ENCODE data around the gene NRG2. TPM values are rescaled to one million over a fixed set of nuclear protein-coding genes. Genes with fewer than 3 reads are reported as not detected.

The NRG2 gene
- total and polyA plus RNA-seq, 2 of the 8 experiments (the other 6 are each of a cell fraction or from before 2014, with no cell fraction given) = 0.27 to 0.54 TPM

DNA sequence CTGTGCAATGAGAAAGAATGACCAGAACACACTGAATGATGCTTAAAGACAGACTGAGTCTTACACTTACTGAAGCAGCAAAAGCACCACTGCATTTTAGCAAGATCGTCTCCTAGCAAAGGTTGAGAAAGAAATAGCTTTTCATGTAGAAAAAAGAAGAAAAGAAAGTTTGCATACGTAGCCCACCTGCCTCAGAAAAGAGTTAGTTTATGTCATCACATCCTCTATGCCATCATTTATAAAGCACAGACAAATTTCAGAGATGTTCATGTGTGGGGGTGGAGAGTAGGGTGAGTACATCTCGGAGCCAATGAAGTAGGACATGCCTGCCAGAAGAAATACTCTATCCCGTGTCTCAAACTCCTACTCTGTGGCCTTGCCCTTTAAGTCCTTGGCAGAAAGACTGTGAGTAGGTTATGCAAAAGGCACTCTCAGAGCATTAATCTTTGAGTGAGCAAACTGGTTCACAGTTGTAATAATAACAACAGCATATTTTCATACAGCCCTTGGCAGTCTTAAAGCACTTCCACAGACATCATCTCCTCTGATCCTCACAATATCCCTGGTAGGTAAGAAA, 22.4 kb downstream of the NRG2 start:
- Histone ChIP-seq H3K79me1 (ENCODE audit: low read depth, low read length) (no peaks in the 10 kb centered on the region; the same call in 1 of the 2 replicates), H3K23me2 (ENCODE audit: low read depth, low read length) (no peaks in the 10 kb centered on the region), H3K79me2 (ENCODE audit: control insufficient read depth in 1 of 2, insufficient read depth in 2 of 2, low read length in 2 of 2) (no peaks in the 10 kb centered on the region), H3K9me3 (ENCODE audit: insufficient read depth in 2 of 2, low read depth in 1 of 2, low read length in 1 of 2) (no peaks in the 10 kb centered on the region), H2BK20ac (ENCODE audit: low read length) (no peak overlapping the region), H2BK120ac (replicated peaks; ENCODE audit: low read depth, low read length) (no peak overlapping the region), H3K23ac (ENCODE audit: insufficient read length) (no peak overlapping the region), H4K20me1 (replicated peaks in 1 of 2; ENCODE audit: control insufficient read depth in 1 of 2, insufficient read depth in 2 of 2, low read length in 2 of 2) (peaks cover 0 to 2% of the 10 kb centered on the region in 2 experiments), H2BK12ac (ENCODE audit: low read depth, low read length) (no peak overlapping the region), H4K8ac (ENCODE audit: extremely low read depth, insufficient read depth, low read length) (no peak overlapping the region), H3K4me3 (ENCODE audit: extremely low read depth in 1 of 4, insufficient read depth in 2 of 4, low read depth in 3 of 4, low read length in 4 of 4) (no peak overlapping the region), H2BK15ac (ENCODE audit: low read length) (no peak overlapping the region), H3K18ac (ENCODE audit: extremely low read depth, low read length) (no peak overlapping the region), H3K9ac (replicated peaks in 1 of 4; ENCODE audit: extremely low read depth in 1 of 4, low read depth in 3 of 4, low read length in 3 of 4) (no peak overlapping the region), H2BK5ac (ENCODE audit: low read depth, low read length) (no peak overlapping the region), H3K4ac (replicated peaks; ENCODE audit: insufficient read length, low read depth, low read length) (no peak overlapping the region), H3K14ac (ENCODE audit: insufficient read length) (no peak overlapping the region), H2AK5ac (ENCODE audit: low read depth, low read length) (no peak overlapping the region), H3K36me3 (ENCODE audit: control insufficient read depth in 2 of 4, insufficient read depth in 4 of 4, low read length in 3 of 4) (no peaks in the 10 kb centered on the region), H3K4me1 (replicated peaks in 1 of 4; ENCODE audit: control insufficient read depth in 3 of 4, insufficient read depth in 4 of 4, low read length in 3 of 4) (no peaks in the 10 kb centered on the region), H4K91ac (replicated peaks; ENCODE audit: insufficient read length, low read length) (no peak overlapping the region), H2AFZ (ENCODE audit: low read length) (no peak overlapping the region), H3K56ac (replicated peaks; ENCODE audit: insufficient read length, low read depth, low read length) (no peak overlapping the region), H3K27me3 (replicated peaks in 1 of 4; ENCODE audit: control insufficient read depth in 3 of 4, extremely low read depth in 1 of 4, insufficient read depth in 3 of 4, low read length in 3 of 4) (peaks cover 0 to 2% (median 0%) of the 10 kb centered on the region in 4 experiments; a peak in 2 of 7 replicates), H3K27ac (ENCODE audit: low read depth, low read length) (no peak overlapping the region), H4K5ac (ENCODE audit: insufficient read length, low read depth, low read length) (no peak overlapping the region), H3K4me2 (ENCODE audit: insufficient read depth in 1 of 2, low read depth in 2 of 2, low read length in 2 of 2) (no peak overlapping the region)
- ChIA-PET POLR2A (ENCODE audit: partially characterized antibody) (no interaction called here), CTCF (ENCODE audit: partially characterized antibody) (interaction anchor here (1.5 kb wide), 1 partner anchor 13 kb away, joined by 3 read pairs; no protein-coding TSS in a partner anchor)
- no peak for TF ChIP-seq HDAC6 (IDR thresholded peaks at IDR 0.05; ENCODE audit: low read depth, low read length)
- TF ChIP-seq SAP30 (IDR thresholded peaks at IDR 0.05; ENCODE audit: insufficient read depth, insufficient replicate concordance, low read length) = no peak
- no peak for TF ChIP-seq BACH1 (IDR thresholded peaks at IDR 0.05; ENCODE audit: low read length)
- no peak for TF ChIP-seq RBBP5 (IDR thresholded peaks at IDR 0.05; ENCODE audit: borderline replicate concordance, low read depth, low read length)
- no peak for TF ChIP-seq RNF2 (IDR thresholded peaks at IDR 0.05; ENCODE audit: borderline replicate concordance, low read depth, low read length, missing control alignments, poor library complexity, severe bottlenecking)
- TF ChIP-seq GTF2F1 (IDR thresholded peaks at IDR 0.05; ENCODE audit: borderline replicate concordance, low read depth, low read length) = no peak
- TF ChIP-seq MAFK (IDR thresholded peaks at IDR 0.05; ENCODE audit: low read depth, low read length) = no peak
- TF ChIP-seq SIN3A (conservative IDR thresholded peaks at IDR 0.05 in 1 of 2, IDR thresholded peaks at IDR 0.05 in 1 of 2; ENCODE audit: low read depth in 1 of 2, low read length in 2 of 2) = no peak
- TF ChIP-seq RXRA (IDR thresholded peaks at IDR 0.05; ENCODE audit: insufficient read depth, low read depth, low read length) = no peak
- TF ChIP-seq CREB1 (IDR thresholded peaks at IDR 0.05) = no peak
- TF ChIP-seq POLR2A (IDR thresholded peaks at IDR 0.05; ENCODE audit: control extremely low read depth in 1 of 2, low read depth in 2 of 2, low read length in 2 of 2) = no peak
- TF ChIP-seq TAF7 (optimal IDR thresholded peaks at IDR 0.05; ENCODE audit: borderline replicate concordance, low read depth, low read length) = no peak
- TF ChIP-seq EP300 (IDR thresholded peaks at IDR 0.05; ENCODE audit: borderline replicate concordance in 1 of 2, low read depth in 2 of 2, low read length in 2 of 2) = no peak
- 73% methylated on average over 4 of the region's 4 CpGs; no CpG with 5 or more reads in 1 of the 2 experiments for WGBS, 2 experiments (ENCODE audit: extremely low coverage in 1 of 2, insufficient coverage in 1 of 2, insufficient read length in 1 of 2, insufficient replicate concordance in 2 of 2, low coverage in 1 of 2, low lambda C conversion rate in 2 of 2, missing lambda C conversion rate in 1 of 2)
- DNase-seq (ENCODE audit: low read depth in 1 of 2, low spot score in 2 of 2) (no peak), FAIRE-seq (no peak)

Data from H1 (cell line).